GM12874 (cell line): ENCODE results near the gene ELAC1.

Experiments used
- CTCF ChIP-seq: IDR thresholded peaks from 2 replicates; pipeline ENCODE4 v1.5.1; 2011; ENCODE audit warnings: low read depth, mild to moderate bottlenecking, control low read depth, low read length, moderate library complexity; ENCODE audit not compliant: insufficient read depth

ELAC1 gene

GRCh38 chr18:51028201-51028805, 60.5 kb downstream of the ELAC1 start:
- TF ChIP-seq CTCF = no peak

GRCh38 chr18:51029378-51029693, 61.5 kb downstream of the ELAC1 start:
- no peak for TF ChIP-seq CTCF

GRCh38 chr18:51029694-51030536, 62.1 kb downstream of the ELAC1 start, which contains the start of gene SMAD4:
TSS of gene SMAD4 (plus strand) at chr18:51030213. CDS start at chr18:51047047, 16,834 bp downstream.
- TF ChIP-seq CTCF = no peak

GRCh38 chr18:51030537-51031258, 62.9 kb downstream of the ELAC1 start:
- TF ChIP-seq CTCF = no peak

- no peak for TF ChIP-seq CTCF
These were observed 64.4 kb downstream of the ELAC1 start for GRCh38 chr18:51032193-51032592.

- no peak for TF ChIP-seq CTCF
These were observed 69.4 kb downstream of the ELAC1 start for GRCh38 chr18:51037230-51037629.
